ENCODE results near the gene SLC27A6. TPM values are rescaled to one million over a fixed set of nuclear protein-coding genes. Genes with fewer than 3 reads are reported as not detected.

SLC27A6 gene
- total RNA-seq, 2 experiments from 2014 or later: not detected

DNA sequence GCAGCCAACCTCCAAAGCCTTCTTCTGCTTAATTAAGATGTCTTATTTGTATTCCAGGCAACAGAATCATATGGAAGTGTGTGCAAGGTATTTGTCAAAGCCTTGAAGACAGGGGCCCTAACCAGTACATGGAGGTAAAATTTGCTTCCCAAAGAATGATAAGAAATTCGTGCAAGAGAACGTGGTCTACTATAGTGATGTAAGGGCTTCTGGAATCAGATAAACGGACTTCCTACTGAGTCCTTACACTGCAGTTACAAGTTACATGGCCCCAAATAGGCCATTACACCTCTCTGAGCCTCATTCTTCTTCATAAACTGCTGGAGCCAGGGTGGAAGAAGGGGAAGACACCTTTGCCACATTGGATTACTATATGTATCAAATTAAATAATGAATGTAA is 113.4 kb downstream of the SLC27A6 start:
- ChIA-PET CTCF (no interaction called here), POLR2A (no interaction called here)
- no peak for DNase-seq
- intact Hi-C loops (cut with micrococcal nuclease): no loop called here
- Mint-ChIP-seq H3K4me3 (no peak overlapping the region), H3K4me1 (ENCODE audit: low read depth) (no peaks in the 10 kb centered on the region), H3K27me3 (peaks cover 10% of the 10 kb centered on the region), H3K36me3 (no peaks in the 10 kb centered on the region), H3K9me3 (no peaks in the 10 kb centered on the region), H3K27ac (no peak overlapping the region)

DNA sequence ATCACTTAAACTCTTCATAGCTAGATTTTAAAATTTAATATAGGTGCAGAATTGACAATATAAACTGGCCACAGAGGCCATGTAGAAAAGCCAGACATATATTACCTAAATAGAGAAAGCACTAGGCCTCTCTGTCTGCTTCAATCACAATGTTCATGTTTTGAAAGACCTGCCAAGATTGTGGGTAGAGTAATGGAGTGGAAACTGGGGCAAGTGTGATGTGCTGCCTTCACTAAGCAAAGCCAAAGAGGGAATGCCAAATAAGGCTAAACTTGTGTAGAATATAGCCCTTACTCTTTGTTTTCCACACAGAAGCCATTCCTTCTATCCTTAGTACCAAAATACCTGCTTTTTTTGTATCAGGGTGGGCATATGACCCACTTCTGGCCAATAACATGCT is 114.2 kb downstream of the SLC27A6 start:
- Mint-ChIP-seq H3K27me3 (peaks cover 7% of the 10 kb centered on the region), H3K27ac (no peak overlapping the region), H3K36me3 (no peaks in the 10 kb centered on the region), H3K4me3 (no peak overlapping the region), H3K9me3 (no peaks in the 10 kb centered on the region), H3K4me1 (ENCODE audit: low read depth) (no peaks in the 10 kb centered on the region)
- intact Hi-C loops (cut with micrococcal nuclease): no loop called here
- CTCF ChIA-PET: no interaction called here
- POLR2A ChIA-PET: no interaction called here
- DNase-seq: no peak

DNA sequence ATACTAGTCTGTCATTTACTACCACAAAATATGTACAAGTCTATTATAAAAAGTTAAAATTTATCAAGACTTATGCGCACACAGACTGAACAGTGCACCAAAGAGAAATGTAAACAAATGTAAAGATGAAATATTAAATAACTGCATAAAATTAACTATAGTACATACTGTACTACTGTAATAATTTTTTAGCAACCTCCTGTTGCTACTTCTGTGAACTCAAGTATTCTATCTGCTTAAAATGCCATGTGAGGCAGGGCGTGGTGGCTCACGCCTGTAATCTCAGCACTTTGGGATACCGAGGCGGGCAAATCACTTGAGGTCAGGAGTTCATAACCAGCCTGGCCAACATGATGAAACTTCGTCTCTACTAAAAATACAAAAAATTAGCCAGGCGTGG is 115.5 kb downstream of the SLC27A6 start:
- no peak overlapping the region for H3K27ac Mint-ChIP-seq

DNA sequence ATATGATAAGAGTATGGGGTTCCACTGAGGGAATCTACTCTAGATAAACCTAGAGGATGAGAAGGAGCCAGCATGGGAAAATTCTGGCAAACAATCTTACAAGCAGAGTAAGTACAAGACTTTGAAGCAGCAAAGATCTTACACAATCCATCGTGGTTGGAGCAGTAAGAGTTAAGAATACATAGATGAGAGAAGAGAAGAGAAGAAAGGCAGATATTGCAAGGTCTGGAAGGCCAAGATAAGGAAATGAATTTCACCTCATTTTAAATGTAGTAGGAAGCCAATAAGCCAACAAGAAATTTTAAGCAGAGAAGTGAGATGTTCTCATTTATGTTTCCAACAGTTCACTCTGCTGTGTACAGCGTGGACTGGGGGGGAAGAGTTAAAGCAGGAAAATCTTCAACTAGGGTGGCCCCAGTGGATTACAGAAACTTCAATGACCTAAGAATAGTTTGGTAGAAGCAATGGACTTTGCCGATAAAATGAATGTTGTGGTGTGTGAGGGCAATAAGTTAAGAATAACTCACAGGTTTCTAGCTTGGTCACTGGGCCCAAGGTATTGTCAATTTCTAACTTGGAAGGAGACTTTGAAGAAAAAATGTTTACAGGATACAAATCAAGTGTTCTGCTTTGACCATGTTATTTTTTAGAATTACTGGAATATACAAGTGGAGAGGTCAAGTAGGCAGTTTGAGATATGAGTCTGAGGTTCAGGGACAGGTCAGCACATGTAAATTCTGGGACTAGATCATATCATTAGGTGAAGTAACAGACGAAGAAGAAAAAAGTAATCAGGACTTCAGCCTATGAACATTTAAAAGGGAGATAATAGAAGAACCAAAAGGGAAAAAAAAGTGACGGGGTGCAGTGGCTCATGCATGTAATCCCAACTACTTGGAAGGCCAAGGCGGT is 117.2 kb downstream of the SLC27A6 start:
- H3K9me3 Mint-ChIP-seq: no peaks in the 10 kb centered on the region
- ChIA-PET CTCF (no interaction called here), POLR2A (no interaction called here)
- H3K4me3 Mint-ChIP-seq: no peak overlapping the region
- H3K4me1 Mint-ChIP-seq (ENCODE audit: low read depth): no peaks in the 10 kb centered on the region
- intact Hi-C loops (cut with micrococcal nuclease): no loop called here
- H3K27me3 Mint-ChIP-seq: peaks cover 14% of the 10 kb centered on the region
- DNase-seq: no peak
- H3K27ac Mint-ChIP-seq: no peak overlapping the region
- H3K36me3 Mint-ChIP-seq: no peaks in the 10 kb centered on the region

More for the DNA sequence above, 115.5 kb downstream of the SLC27A6 start:
- DNase-seq: no peak
- H3K4me1 Mint-ChIP-seq (ENCODE audit: low read depth): no peaks in the 10 kb centered on the region
- H3K4me3 Mint-ChIP-seq: no peak overlapping the region
- POLR2A ChIA-PET: no interaction called here
- intact Hi-C loops (cut with micrococcal nuclease): no loop called here
- CTCF ChIA-PET: no interaction called here
- peaks cover 10% of the 10 kb centered on the region for H3K27me3 Mint-ChIP-seq
- H3K36me3 Mint-ChIP-seq: no peaks in the 10 kb centered on the region
- no peaks in the 10 kb centered on the region for H3K9me3 Mint-ChIP-seq

Other genes starting within 250 kb of the SLC27A6 start
- gene ISOC1, start 129.3 kb downstream of the SLC27A6 start, total RNA-seq: 10 to 100 TPM; 23.3 to 25.1 TPM